H9 (cell line): ENCODE results near the gene CAMSAP2. TPM values are rescaled to one million over a fixed set of nuclear protein-coding genes. Genes with fewer than 3 reads are reported as not detected.

Experiments
- DNase-seq: peaks from one replicate; pipeline ENCODE4 v3.0.0-alpha.2; 2017
- H2AFZ ChIP-seq: one replicate; pipeline ENCODE4 v1.6.1; 2013; ENCODE audit warnings: mild to moderate bottlenecking, low read length, control low read depth, moderate library complexity
- H2AK5ac ChIP-seq: 2 replicates; pipeline ENCODE4 v1.6.1; 2013; ENCODE audit warnings: low read length, control low read depth, mixed read lengths; ENCODE audit not compliant: insufficient read length
- H2BK120ac ChIP-seq: one replicate; pipeline ENCODE4 v1.6.1; 2013; ENCODE audit warnings: low read depth, mild to moderate bottlenecking, low read length, control low read depth, inconsistent platforms; ENCODE audit not compliant: poor library complexity, severe bottlenecking
- H2BK12ac ChIP-seq: 2 replicates; pipeline ENCODE4 v1.6.1; 2013; ENCODE audit warnings: low read length, control low read depth, mixed read lengths, low read depth; ENCODE audit not compliant: insufficient read length
- H2BK15ac ChIP-seq: 2 replicates; pipeline ENCODE4 v1.6.1; 2013; ENCODE audit warnings: low read depth, low read length, control low read depth
- H2BK20ac ChIP-seq: one replicate; pipeline ENCODE4 v1.6.1; 2013; ENCODE audit warnings: low read depth, mild to moderate bottlenecking, low read length, control low read depth, inconsistent platforms; ENCODE audit not compliant: poor library complexity, severe bottlenecking
- H2BK5ac ChIP-seq: 2 replicates; pipeline ENCODE4 v1.6.1; 2013; ENCODE audit warnings: low read length, control low read depth, mixed read lengths; ENCODE audit not compliant: insufficient read length
- H3K14ac ChIP-seq: 2 replicates; pipeline ENCODE4 v1.6.1; 2013; ENCODE audit warnings: low read length, control low read depth; ENCODE audit not compliant: insufficient read depth
- H3K18ac ChIP-seq: 2 replicates; pipeline ENCODE4 v1.6.1; 2013; ENCODE audit warnings: low read depth, mild to moderate bottlenecking, mixed read lengths, low read length, control low read depth; ENCODE audit not compliant: insufficient read length
- H3K23ac ChIP-seq: 2 replicates; pipeline ENCODE4 v1.6.1; 2013; ENCODE audit warnings: low read length, control low read depth, mixed read lengths, low read depth; ENCODE audit not compliant: insufficient read length
- H3K23me2 ChIP-seq: 2 replicates; pipeline ENCODE4 v1.6.1; 2013; ENCODE audit warnings: low read depth, mild to moderate bottlenecking, mixed read lengths, low read length, control low read depth; ENCODE audit not compliant: insufficient read length, poor library complexity, severe bottlenecking
- H3K27ac ChIP-seq: 2 replicates; pipeline ENCODE4 v1.5.1; 2013; ENCODE audit warnings: low read length, control low read depth, mixed read lengths, low read depth; ENCODE audit not compliant: insufficient read length
- H3K27me3 ChIP-seq: 2 replicates; pipeline ENCODE4 v1.6.1; 2013; ENCODE audit warnings: low read length, control low read depth, inconsistent platforms; ENCODE audit not compliant: insufficient read depth
- H3K4ac ChIP-seq: 2 replicates; pipeline ENCODE4 v1.6.1; 2013; ENCODE audit warnings: low read depth, mild to moderate bottlenecking, control low read depth, inconsistent platforms, low read length, moderate library complexity
- H3K4me1 ChIP-seq: 2 replicates; pipeline ENCODE4 v1.6.1; 2013; ENCODE audit warnings: low read length, control low read depth, inconsistent platforms; ENCODE audit not compliant: insufficient read depth
- H3K4me2 ChIP-seq: 2 replicates; pipeline ENCODE4 v1.6.1; 2013; ENCODE audit warnings: low read length, control low read depth, mixed read lengths; ENCODE audit not compliant: insufficient read length, insufficient read depth
- H3K56ac ChIP-seq: 2 replicates; pipeline ENCODE4 v1.6.1; 2013; ENCODE audit warnings: low read depth, mild to moderate bottlenecking, mixed read lengths, low read length, control low read depth; ENCODE audit not compliant: insufficient read length
- H3K79me1 ChIP-seq: 2 replicates; pipeline ENCODE4 v1.6.1; 2013; ENCODE audit warnings: low read depth, mild to moderate bottlenecking, moderate library complexity, low read length, control low read depth, inconsistent platforms; ENCODE audit not compliant: insufficient read depth, poor library complexity, severe bottlenecking
- H3K79me2 ChIP-seq: 2 replicates; pipeline ENCODE4 v1.6.1; 2013; ENCODE audit warnings: low read length, control low read depth, inconsistent platforms; ENCODE audit not compliant: insufficient read depth
- H3K9ac ChIP-seq: 2 replicates; pipeline ENCODE4 v1.6.1; 2013; ENCODE audit warnings: low read length, control low read depth, mixed read lengths; ENCODE audit not compliant: insufficient read length; ENCODE audit errors: extremely low read depth
- H3K9me3 ChIP-seq: one replicate; pipeline ENCODE4 v1.6.1; 2013; ENCODE audit warnings: low read depth, low read length, inconsistent platforms; ENCODE audit not compliant: control insufficient read depth
- H3T11ph ChIP-seq: one replicate; pipeline ENCODE4 v1.6.1; 2013; ENCODE audit warnings: mild to moderate bottlenecking, low read length, control low read depth, inconsistent platforms
- H4K20me1 ChIP-seq: one replicate; pipeline ENCODE4 v1.6.1; 2013; ENCODE audit not compliant: control insufficient read depth, insufficient read length, insufficient read depth
- H4K5ac ChIP-seq: 2 replicates; pipeline ENCODE4 v1.6.1; 2013; ENCODE audit warnings: low read depth, mild to moderate bottlenecking, mixed read lengths, low read length, control low read depth; ENCODE audit not compliant: insufficient read length
- H4K8ac ChIP-seq: replicated peaks from 2 replicates; pipeline ENCODE4 v1.6.1; 2013; ENCODE audit warnings: low read length, control low read depth, mixed read lengths, low read depth; ENCODE audit not compliant: insufficient read length
- H4K91ac ChIP-seq: 2 replicates; pipeline ENCODE4 v1.6.1; 2013; ENCODE audit warnings: low read depth, mild to moderate bottlenecking, moderate library complexity, mixed read lengths, low read length, control low read depth; ENCODE audit not compliant: insufficient read length
- H3K27ac Mint-ChIP-seq, 3 experiments: 2 replicates in 2 of 3; 3 replicates in 1 of 3; pipeline ENCODE4 v1.8.0; 2020 to 2021; ENCODE audit warnings: mixed read lengths in 3 of 3, mild to moderate bottlenecking in 1 of 3, moderate library complexity in 1 of 3
- H3K27me3 Mint-ChIP-seq: 2 replicates; pipeline ENCODE4 v1.8.0; 2021; ENCODE audit warnings: low read depth, mild to moderate bottlenecking, moderate library complexity, mixed read lengths
- H3K36me3 Mint-ChIP-seq, 3 experiments: 2 replicates in 2 of 3; 3 replicates in 1 of 3; pipeline ENCODE4 v1.8.0; 2020 to 2021; ENCODE audit warnings: low read depth in 3 of 3, mixed read lengths in 3 of 3; ENCODE audit not compliant: insufficient read depth in 1 of 3
- H3K4me1 Mint-ChIP-seq, 2 experiments: 2 replicates each; pipeline ENCODE4 v1.8.0; 2020; ENCODE audit warnings: mixed read lengths in 2 of 2
- H3K4me3 Mint-ChIP-seq, 2 experiments: 2 replicates in 1 of 2; 3 replicates in 1 of 2; pipeline ENCODE4 v1.8.0; 2020 to 2021; ENCODE audit warnings: mild to moderate bottlenecking in 2 of 2, mixed read lengths in 2 of 2, moderate library complexity in 1 of 2
- H3K9me3 Mint-ChIP-seq, 2 experiments: 2 replicates in 1 of 2; 3 replicates in 1 of 2; pipeline ENCODE4 v1.8.0; 2020; ENCODE audit warnings: mild to moderate bottlenecking in 2 of 2, mixed read lengths in 2 of 2, moderate library complexity in 1 of 2
- WGBS: extraction: QIAGEN DNeasy Blood & Tissue Kit; methylation state at CpG from one replicate; pipeline ENCODE4 v1.1.7; 2013; ENCODE audit warnings: missing lambda C conversion rate, low lambda C conversion rate, mixed read lengths; ENCODE audit not compliant: insufficient read length; ENCODE audit errors: extremely low coverage; 5-methylcytosine and 5-hydroxymethylcytosine counted together
- total RNA-seq: library from RNA; stranded (reverse); gene quantifications from 2 replicates; pipeline ENCODE4 v1.2.1, GENCODE V29; 2021
- TF ChIP-seq, protein P1 (sequence below): fragments of 200-600 bp; sonication (generic); conservative IDR thresholded peaks from 3 replicates; pipeline ENCODE4 v1.8.0; 2021; ENCODE audit warnings: antibody characterized with exemption, mild to moderate bottlenecking

Gene CAMSAP2
- total RNA-seq, 1 experiment from 2014 or later = 33.7 TPM

DNA sequence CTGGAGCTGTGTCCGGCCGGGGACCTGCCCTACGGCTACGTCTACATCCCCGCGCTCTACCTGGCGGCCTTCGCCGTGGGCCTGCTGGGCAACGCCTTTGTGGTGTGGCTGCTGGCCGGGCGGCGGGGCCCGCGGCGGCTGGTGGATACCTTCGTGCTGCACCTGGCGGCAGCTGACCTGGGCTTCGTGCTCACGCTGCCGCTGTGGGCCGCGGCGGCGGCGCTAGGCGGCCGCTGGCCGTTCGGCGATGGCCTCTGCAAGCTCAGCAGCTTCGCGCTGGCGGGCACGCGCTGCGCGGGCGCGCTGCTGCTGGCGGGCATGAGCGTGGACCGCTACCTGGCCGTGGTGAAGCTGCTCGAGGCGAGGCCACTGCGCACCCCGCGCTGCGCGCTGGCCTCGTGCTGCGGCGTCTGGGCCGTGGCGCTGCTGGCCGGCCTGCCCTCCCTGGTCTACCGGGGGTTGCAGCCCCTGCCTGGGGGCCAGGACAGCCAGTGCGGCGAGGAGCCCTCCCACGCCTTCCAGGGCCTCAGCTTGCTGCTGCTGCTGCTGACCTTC is 134.5 kb downstream of the CAMSAP2 start:
- Histone ChIP-seq H3K9me3 (no peaks in the 10 kb centered on the region), H3K79me2 (no peaks in the 10 kb centered on the region), H3K23ac (no peak overlapping the region), H3K14ac (0 out of 2 replicates have a peak overlapping the region, but pooled peaks have one; percentile 33), H3K23me2 (no peaks in the 10 kb centered on the region), H2AK5ac (no peak overlapping the region), H2BK5ac (no peak overlapping the region), H3K4ac (no peak overlapping the region), H3K27ac (no peak overlapping the region), H4K8ac (no peak overlapping the region), H2BK20ac (no peak overlapping the region), H2BK15ac (no peak overlapping the region; the same call in 1 of the 2 replicates), H4K20me1 (no peaks in the 10 kb centered on the region), H3K9ac (no peak overlapping the region), H3K27me3 (no peaks in the 10 kb centered on the region), H3K79me1 (no peaks in the 10 kb centered on the region), H3K18ac (no peak overlapping the region), H3K56ac (no peak overlapping the region), H2BK12ac (no peak overlapping the region), H3K4me2 (no peak overlapping the region), H3T11ph (no peak overlapping the region), H4K5ac (no peak overlapping the region), H2AFZ (no peak overlapping the region), H2BK120ac (no peak overlapping the region), H4K91ac (no peak overlapping the region), H3K4me1 (peaks cover 4% of the 10 kb centered on the region)
- Mint-ChIP-seq H3K9me3 (no peaks in the 10 kb centered on the region), H3K27ac (no peak overlapping the region), H3K27me3 (no peaks in the 10 kb centered on the region), H3K36me3 (no peaks in the 10 kb centered on the region; a peak in 1 of 7 replicates), H3K4me3 (no peak overlapping the region), H3K4me1 (peaks cover 17 to 18% of the 10 kb centered on the region in 2 experiments)
- TF ChIP-seq, protein P1, sequence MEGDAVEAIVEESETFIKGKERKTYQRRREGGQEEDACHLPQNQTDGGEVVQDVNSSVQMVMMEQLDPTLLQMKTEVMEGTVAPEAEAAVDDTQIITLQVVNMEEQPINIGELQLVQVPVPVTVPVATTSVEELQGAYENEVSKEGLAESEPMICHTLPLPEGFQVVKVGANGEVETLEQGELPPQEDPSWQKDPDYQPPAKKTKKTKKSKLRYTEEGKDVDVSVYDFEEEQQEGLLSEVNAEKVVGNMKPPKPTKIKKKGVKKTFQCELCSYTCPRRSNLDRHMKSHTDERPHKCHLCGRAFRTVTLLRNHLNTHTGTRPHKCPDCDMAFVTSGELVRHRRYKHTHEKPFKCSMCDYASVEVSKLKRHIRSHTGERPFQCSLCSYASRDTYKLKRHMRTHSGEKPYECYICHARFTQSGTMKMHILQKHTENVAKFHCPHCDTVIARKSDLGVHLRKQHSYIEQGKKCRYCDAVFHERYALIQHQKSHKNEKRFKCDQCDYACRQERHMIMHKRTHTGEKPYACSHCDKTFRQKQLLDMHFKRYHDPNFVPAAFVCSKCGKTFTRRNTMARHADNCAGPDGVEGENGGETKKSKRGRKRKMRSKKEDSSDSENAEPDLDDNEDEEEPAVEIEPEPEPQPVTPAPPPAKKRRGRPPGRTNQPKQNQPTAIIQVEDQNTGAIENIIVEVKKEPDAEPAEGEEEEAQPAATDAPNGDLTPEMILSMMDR = no peak
- no CpG with 5 or more reads among the region's 61 CpGs for WGBS
- peak; percentile 63 for DNase-seq
